ENCODE results near the gene BORA. TPM values are rescaled to one million over a fixed set of nuclear protein-coding genes. Genes with fewer than 3 reads are reported as not detected.
A peak's percentile ranks its signal among the peaks of the same experiment; 100 is the strongest.

The BORA gene
- total RNA-seq, 1 experiment from 2014 or later = 16.1 TPM

- H3K27ac ChIP-seq = peak overlapping the region; percentile 62
- peak overlapping the region; percentile 83 for H3K4me3 ChIP-seq
- H3K27me3 ChIP-seq (replicated peaks) = no peaks in the 10 kb centered on the region
- peaks cover 11% of the 10 kb centered on the region for H3K4me1 ChIP-seq (replicated peaks)
- peaks cover 48% of the 10 kb centered on the region for H3K36me3 ChIP-seq
- DNase-seq (ENCODE audit: low read depth in 1 of 2, low spot score in 2 of 2) = peak; percentile 9 to 52
- H3K9me3 ChIP-seq (replicated peaks) = no peaks in the 10 kb centered on the region
Measured at GRCh38 chr13:72726726-72727416, 852 bp upstream of the BORA start.

DNA sequence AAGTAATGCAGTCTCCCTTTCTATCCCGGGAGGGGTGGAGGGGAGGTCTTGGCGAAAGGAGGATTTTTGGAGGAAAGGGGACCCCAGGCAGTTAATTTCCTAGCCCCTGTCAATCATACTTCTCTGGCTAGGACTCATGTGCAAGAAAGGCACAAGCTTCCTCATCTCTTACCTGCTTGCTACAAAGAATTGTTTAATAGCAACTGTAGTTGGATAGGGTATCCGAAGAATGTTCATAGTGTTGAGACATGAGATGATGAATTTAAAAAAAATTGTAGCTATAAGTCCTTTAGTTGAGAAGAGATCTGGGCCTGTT, 525 bp downstream of the BORA start:
- Histone ChIP-seq H3K36me3 (peaks cover 57% of the 10 kb centered on the region), H3K9me3 (replicated peaks) (no peaks in the 10 kb centered on the region), H3K4me1 (replicated peaks) (peaks cover 11% of the 10 kb centered on the region), H3K27ac (peak overlapping the region; percentile 28), H3K4me3 (peak overlapping the region; percentile 83), H3K27me3 (replicated peaks) (no peaks in the 10 kb centered on the region)
- no peak for DNase-seq (ENCODE audit: low read depth in 1 of 2, low spot score in 2 of 2)

- Histone ChIP-seq H3K4me3 (no peak overlapping the region), H3K9me3 (replicated peaks) (no peaks in the 10 kb centered on the region), H3K4me1 (replicated peaks) (no peaks in the 10 kb centered on the region), H3K27me3 (replicated peaks) (no peaks in the 10 kb centered on the region), H3K27ac (no peak overlapping the region), H3K36me3 (peaks cover 47% of the 10 kb centered on the region)
- no peak for DNase-seq (ENCODE audit: low read depth in 1 of 2, low spot score in 2 of 2)
Measured at GRCh38 chr13:72737033-72737432, 9.3 kb downstream of the BORA start.

GRCh38 chr13:72740015-72740414, 12.3 kb downstream of the BORA start:
- H3K36me3 ChIP-seq = peaks cover 42% of the 10 kb centered on the region
- no peak for DNase-seq (ENCODE audit: low read depth in 1 of 2, low spot score in 2 of 2)
- H3K27ac ChIP-seq = no peak overlapping the region
- H3K27me3 ChIP-seq (replicated peaks) = no peaks in the 10 kb centered on the region
- no peaks in the 10 kb centered on the region for H3K4me1 ChIP-seq (replicated peaks)
- H3K4me3 ChIP-seq = no peak overlapping the region
- no peaks in the 10 kb centered on the region for H3K9me3 ChIP-seq (replicated peaks)

- no peak for DNase-seq (ENCODE audit: low read depth in 1 of 2, low spot score in 2 of 2)
- no peaks in the 10 kb centered on the region for H3K4me1 ChIP-seq (replicated peaks)
- H3K36me3 ChIP-seq = peaks cover 52% of the 10 kb centered on the region
- no peak overlapping the region for H3K27ac ChIP-seq
- no peak overlapping the region for H3K4me3 ChIP-seq
- no peaks in the 10 kb centered on the region for H3K9me3 ChIP-seq (replicated peaks)
- no peaks in the 10 kb centered on the region for H3K27me3 ChIP-seq (replicated peaks)
Measured at GRCh38 chr13:72745260-72745659, 17.5 kb downstream of the BORA start.

DNA sequence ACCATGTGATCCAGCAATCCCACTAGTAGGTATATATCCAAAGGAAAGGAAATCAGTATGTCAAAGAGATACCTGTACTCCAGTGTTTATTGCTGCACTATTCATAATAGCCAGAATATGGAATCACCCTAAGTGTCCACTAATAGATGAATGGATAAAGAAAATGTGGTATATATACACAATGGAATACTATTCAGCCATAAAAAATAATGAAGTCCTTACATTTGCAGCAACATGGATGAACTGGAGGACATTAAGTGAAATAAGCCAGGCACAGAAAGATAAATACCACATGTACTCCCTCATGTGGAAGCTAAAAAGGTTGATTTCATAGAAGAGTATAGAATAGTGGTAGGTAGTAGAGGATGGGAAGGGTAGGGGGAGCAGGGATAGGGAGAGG, 23.5 kb downstream of the BORA start:
- Histone ChIP-seq H3K36me3 (peaks cover 74% of the 10 kb centered on the region), H3K4me3 (no peak overlapping the region), H3K4me1 (replicated peaks) (no peaks in the 10 kb centered on the region), H3K9me3 (replicated peaks) (no peaks in the 10 kb centered on the region), H3K27me3 (replicated peaks) (no peaks in the 10 kb centered on the region), H3K27ac (no peak overlapping the region)
- no peak for DNase-seq (ENCODE audit: low read depth in 1 of 2, low spot score in 2 of 2)

- no peaks in the 10 kb centered on the region for H3K4me1 ChIP-seq (replicated peaks)
- H3K4me3 ChIP-seq = no peak overlapping the region
- H3K9me3 ChIP-seq (replicated peaks) = no peaks in the 10 kb centered on the region
- no peak for DNase-seq (ENCODE audit: low read depth in 1 of 2, low spot score in 2 of 2)
- no peaks in the 10 kb centered on the region for H3K27me3 ChIP-seq (replicated peaks)
- no peak overlapping the region for H3K27ac ChIP-seq
- H3K36me3 ChIP-seq = peaks cover 80% of the 10 kb centered on the region
Measured at GRCh38 chr13:72754111-72754510, 26.4 kb downstream of the BORA start.

DNA sequence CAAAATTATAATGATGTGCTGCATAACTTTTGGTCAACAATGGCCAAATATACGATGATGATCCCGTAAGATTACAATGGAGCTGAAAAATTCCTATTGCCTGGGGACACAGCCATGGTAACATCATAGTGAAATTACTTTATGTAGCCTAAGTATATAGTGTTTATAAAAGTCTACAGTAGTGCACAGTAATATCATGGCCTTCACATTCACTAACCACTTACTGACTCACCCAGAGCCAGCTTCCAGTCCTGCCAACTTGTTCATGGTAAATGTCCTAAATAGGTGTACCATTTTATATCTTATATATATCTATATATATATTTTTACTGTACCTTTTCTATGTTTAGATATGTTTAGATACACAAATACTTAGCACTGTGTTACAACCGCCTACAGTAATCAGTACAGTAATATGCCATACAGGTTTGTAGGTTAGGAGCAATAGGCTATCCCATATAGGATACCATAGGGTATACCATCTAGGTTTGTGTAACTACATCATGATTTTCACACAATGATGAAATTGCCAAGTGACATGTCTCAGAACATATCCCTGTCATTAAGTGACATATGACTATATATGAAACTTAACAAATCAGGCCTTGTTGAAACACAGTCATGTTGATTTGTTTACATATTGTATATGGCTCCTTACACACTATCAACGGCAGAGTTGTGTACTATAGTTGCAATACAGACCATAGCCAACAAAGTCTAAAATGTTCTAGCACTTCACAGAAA, 30.2 kb downstream of the BORA start:
- H3K4me1 ChIP-seq (replicated peaks) = no peaks in the 10 kb centered on the region
- DNase-seq (ENCODE audit: low read depth in 1 of 2, low spot score in 2 of 2) = no peak
- no peaks in the 10 kb centered on the region for H3K9me3 ChIP-seq (replicated peaks)
- H3K27ac ChIP-seq = no peak overlapping the region
- H3K36me3 ChIP-seq = peaks cover 88% of the 10 kb centered on the region
- H3K4me3 ChIP-seq = no peak overlapping the region
- no peaks in the 10 kb centered on the region for H3K27me3 ChIP-seq (replicated peaks)

- Histone ChIP-seq H3K4me3 (no peak overlapping the region), H3K4me1 (replicated peaks) (no peaks in the 10 kb centered on the region), H3K36me3 (peaks cover 88% of the 10 kb centered on the region), H3K9me3 (replicated peaks) (no peaks in the 10 kb centered on the region), H3K27me3 (replicated peaks) (no peaks in the 10 kb centered on the region), H3K27ac (no peak overlapping the region)
- no peak for DNase-seq (ENCODE audit: low read depth in 1 of 2, low spot score in 2 of 2)
Measured at GRCh38 chr13:72760189-72760588, 32.5 kb downstream of the BORA start.

- Histone ChIP-seq H3K27me3 (replicated peaks) (no peaks in the 10 kb centered on the region), H3K9me3 (replicated peaks) (no peaks in the 10 kb centered on the region), H3K36me3 (peaks cover 94% of the 10 kb centered on the region), H3K4me1 (replicated peaks) (no peaks in the 10 kb centered on the region), H3K27ac (no peak overlapping the region), H3K4me3 (no peak overlapping the region)
- DNase-seq (ENCODE audit: low read depth in 1 of 2, low spot score in 2 of 2) = no peak
Measured at GRCh38 chr13:72763411-72763810, 35.7 kb downstream of the BORA start.

GRCh38 chr13:72774019-72774418, 46.3 kb downstream of the BORA start:
- peaks cover 84% of the 10 kb centered on the region for H3K36me3 ChIP-seq
- no peaks in the 10 kb centered on the region for H3K27me3 ChIP-seq (replicated peaks)
- DNase-seq (ENCODE audit: low read depth in 1 of 2, low spot score in 2 of 2) = peak in 1 of 2 experiments; percentile 22
- no peaks in the 10 kb centered on the region for H3K4me1 ChIP-seq (replicated peaks)
- no peak overlapping the region for H3K4me3 ChIP-seq
- H3K9me3 ChIP-seq (replicated peaks) = no peaks in the 10 kb centered on the region
- no peak overlapping the region for H3K27ac ChIP-seq

DNA sequence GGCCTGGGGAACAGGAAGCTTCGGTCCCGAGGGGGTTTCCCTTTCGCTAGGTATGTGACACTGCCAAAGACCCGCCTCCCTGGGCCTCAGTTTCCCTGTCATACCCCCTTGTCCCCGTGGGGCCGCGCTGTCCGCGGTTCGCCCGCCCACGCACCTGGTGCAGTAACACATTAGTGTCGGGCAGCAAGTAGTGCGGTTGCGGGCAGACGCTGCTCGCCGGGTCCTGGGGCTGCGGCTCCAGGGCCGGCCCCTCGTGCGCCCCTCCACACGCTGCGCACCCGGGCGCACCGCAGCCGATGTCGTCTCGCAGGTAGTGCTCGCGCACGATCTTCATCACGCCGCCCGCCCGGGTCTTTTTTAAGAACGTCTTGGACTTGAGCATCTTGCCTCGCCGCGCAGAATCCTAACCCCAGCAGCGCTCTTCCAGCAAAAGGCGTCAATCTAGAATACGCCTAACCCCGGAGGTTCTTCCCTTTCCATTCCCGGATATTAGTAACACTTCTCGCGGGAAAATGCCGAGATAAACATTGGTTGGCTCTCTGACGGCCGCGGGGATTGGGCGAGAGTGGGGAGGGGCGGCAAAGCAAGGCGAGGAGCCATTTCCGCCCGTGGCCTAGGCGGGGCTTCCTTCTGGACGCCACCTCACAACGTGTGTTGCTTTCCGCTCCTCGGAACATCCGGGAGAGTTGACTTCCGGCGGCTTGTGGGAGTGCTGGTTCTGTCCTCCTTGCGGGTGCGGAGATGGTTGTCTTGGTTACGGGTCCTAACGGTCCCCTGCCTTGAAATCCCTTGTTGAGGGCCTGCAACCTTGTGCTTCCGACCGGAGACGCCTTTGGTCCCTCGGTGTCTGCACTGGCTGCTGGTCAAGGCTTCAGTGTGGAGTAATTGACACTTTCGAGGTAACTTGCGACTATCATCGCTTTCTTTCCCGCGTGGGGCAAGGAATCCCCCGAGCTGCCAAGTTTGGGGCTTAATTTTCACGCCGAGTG, 54.0 kb downstream of the BORA start, which contains the start of the genes DIS3 and PIBF1:
Gene DIS3 (minus strand): TSS at position 450 of the 989 bp plus-strand sequence. CDS start 68 bp downstream, at position 382.
Gene PIBF1 (plus strand): TSS at position 683 of the 989 bp plus-strand sequence. CDS start 1,337 bp downstream, outside the sequence.
- Histone ChIP-seq H3K36me3 (peaks cover 33% of the 10 kb centered on the region), H3K4me3 (peak within 1 kb of the TSS; percentile 68), H3K27ac (peak within 1 kb of the TSS; percentile 63), H3K9me3 (replicated peaks) (no peaks in the 10 kb centered on the region), H3K4me1 (replicated peaks) (peaks cover 7% of the 10 kb centered on the region), H3K27me3 (replicated peaks) (no peaks in the 10 kb centered on the region)
- DNase-seq (ENCODE audit: low read depth in 1 of 2, low spot score in 2 of 2) = peak; percentile 95 to 97

- Histone ChIP-seq H3K27me3 (replicated peaks) (no peaks in the 10 kb centered on the region), H3K36me3 (peaks cover 25% of the 10 kb centered on the region), H3K4me1 (replicated peaks) (peaks cover 7% of the 10 kb centered on the region), H3K27ac (peak overlapping the region; percentile 63), H3K4me3 (peak overlapping the region; percentile 68), H3K9me3 (replicated peaks) (no peaks in the 10 kb centered on the region)
- DNase-seq (ENCODE audit: low read depth in 1 of 2, low spot score in 2 of 2) = peak in 1 of 2 experiments; percentile 12
Measured at GRCh38 chr13:72782717-72783116, 55.0 kb downstream of the BORA start.
